NCI-H460 (cell line): ENCODE data around the gene PHACTR4. TPM values are rescaled to one million over a fixed set of nuclear protein-coding genes. Genes with fewer than 3 reads are reported as not detected.
"Not testable (repeated sequence)": the region's sequence is repeated elsewhere in the genome, so short reads cannot be mapped to it uniquely, and the experiment has no call there.

Experiments
- DNase-seq: peaks from one replicate; pipeline ENCODE4 v3.0.0-alpha.2; 2016; ENCODE audit warnings: low read depth; ENCODE audit errors: extremely low read depth
- total RNA-seq: library from RNA; depleted of rRNA; stranded (reverse); fragments of >200 nt; shearing (Covaris generic); gene quantifications from 2 replicates; pipeline ENCODE4 v1.2.3, GENCODE V29; 2014

Gene PHACTR4
- total RNA-seq, 1 experiment from 2014 or later: 13.0 TPM

GRCh38 chr1:28518745-28519341 lies 149.3 kb downstream of the PHACTR4 start:
- no peak for DNase-seq

GRCh38 chr1:28519946-28520725 lies 150.6 kb downstream of the PHACTR4 start:
- DNase-seq: no peak

DNA sequence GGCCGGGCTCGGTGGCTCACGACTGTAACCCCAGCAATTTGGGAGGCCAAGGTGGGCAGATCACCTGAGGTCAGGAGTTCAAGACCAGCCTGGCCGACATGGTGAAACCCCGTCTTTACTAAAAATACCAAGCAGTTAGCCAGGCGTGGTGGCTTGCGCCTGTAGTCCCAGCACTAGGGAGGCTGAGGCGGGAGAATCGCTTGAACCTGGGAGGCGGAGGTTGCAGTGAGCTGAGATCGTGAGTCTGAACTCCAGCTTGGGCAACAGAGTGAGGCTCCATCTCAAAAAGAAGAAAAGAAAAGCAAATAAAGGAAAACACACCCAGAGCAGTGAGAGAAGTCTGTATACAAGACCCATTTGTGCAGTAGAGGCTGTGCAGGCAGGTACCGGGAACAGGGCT lies 151.3 kb downstream of the PHACTR4 start:
- DNase-seq: not testable (repeated sequence)

DNA sequence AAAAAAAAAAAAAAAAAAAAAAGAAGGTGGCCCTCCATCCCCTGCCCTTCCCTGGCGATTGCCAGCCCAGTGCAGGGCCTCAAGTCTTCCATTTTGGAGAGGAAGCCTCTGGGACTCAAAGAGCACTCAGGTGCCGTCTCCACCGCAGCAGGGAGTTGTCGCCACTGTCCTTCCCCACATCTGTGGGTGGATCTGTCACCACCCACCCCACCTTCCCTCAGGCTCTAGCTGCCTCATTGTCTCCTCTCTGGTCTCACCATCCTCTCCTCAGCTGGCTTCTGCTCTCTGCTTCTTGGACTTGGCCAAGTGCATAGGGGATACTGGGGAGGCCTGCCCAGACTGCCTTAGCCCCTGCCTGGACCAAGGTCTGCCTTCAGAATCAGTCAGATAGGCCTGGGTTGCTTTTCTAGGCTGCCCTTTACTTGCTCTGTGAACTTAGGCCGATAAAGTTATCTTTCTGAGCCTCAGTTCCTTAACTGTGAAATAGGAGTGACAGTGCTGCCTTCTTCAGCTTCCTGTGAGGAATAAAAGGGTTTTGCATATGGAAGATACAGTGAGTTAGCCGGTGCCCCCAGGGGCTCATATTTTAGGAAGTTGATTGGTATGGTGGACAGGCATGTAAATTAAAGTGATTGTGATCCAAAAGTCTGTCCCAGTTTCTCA lies 152.1 kb downstream of the PHACTR4 start:
- no peak for DNase-seq

GRCh38 chr1:28522537-28522936 lies 153.0 kb downstream of the PHACTR4 start:
- DNase-seq: not testable (repeated sequence)

DNA sequence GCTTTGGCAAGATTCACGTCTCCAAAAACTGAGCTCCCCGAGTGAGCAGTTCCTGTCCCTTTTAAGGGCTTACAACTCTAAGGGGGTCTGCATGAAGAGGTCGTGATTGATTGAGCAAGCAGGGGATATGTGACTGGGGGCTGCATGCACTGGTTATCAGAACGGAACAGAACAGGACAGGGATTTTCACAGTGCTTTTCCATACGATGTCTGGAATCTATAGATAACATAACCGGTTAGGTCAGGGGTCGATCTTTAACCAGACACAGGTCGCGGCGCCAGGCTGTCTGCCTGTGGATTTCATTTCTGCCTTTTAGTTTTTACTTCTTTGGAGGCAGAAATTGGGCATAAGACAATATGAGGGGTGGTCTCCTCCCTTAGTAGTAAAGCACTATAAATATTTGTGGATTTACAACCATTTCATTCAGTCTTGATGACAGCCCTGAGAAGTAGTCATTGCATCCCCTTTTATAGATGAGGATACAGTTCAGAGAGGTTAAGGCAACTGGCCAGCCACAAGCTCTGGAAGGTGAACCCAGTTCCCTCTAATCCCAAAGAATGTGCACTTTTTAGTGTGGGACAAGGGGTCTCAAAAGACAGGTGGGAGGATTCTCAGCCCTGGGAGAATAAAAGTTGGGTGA lies 155.6 kb downstream of the PHACTR4 start:
- DNase-seq: not testable (repeated sequence)

- no peak for DNase-seq
Measured at GRCh38 chr1:28526886-28527285, 157.3 kb downstream of the PHACTR4 start.

DNA sequence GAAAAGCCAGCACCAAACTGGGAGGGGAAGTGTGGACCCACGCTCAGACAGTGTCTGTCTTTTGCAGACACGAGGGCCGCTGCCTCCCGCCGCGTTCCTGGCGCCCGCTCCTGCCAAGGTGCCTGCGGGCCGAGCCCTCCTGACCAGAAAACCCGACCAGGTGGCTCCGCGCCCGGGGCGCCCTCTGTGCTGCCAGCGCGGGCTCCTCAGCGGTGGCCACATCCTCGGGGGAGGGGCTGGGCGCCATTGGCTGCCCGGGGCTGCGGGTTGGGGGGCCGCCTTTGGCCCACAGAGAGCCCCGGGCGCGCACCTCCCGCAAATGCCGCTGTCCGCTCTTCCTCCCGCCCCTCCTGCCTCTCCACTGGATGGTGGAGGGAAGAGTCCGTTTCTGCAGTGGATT lies 160.9 kb downstream of the PHACTR4 start:
- DNase-seq: no peak

DNA sequence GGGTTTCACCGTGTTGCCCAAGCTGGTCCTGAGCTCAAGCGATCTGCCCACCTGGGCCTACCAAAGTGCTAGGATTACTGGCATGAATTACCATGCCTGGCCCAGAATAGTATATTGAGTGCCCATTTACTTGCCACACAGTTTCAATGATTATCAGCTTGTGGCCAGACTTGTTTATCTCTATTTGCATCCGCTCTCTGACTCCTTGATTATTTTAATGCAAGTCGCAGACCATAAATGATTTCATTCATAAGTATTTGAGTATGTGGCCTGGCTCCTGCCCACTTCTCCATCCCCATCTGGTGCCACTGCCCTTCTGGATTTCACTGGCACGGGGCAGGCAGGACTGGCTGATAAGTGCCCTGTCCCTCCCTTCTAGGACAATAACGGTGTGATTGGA lies 165.1 kb downstream of the PHACTR4 start:
- DNase-seq: no peak

DNA sequence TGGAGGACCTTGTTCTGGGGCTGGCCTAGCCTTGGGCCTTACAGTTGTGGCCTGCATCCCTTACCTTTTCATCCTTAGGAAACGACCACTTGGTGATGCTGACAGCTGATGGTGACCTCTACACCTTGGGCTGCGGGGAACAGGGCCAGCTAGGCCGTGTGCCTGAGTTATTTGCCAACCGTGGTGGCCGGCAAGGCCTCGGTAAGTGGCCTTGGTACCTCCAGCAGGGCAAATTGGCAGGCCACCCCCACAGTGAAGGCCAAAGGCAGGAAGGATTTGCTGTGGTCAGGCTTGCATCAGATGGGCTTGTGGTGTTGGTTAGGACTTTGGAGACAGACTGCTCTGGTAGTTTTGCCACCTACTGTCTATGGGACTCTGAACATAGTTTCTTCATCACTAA lies 165.6 kb downstream of the PHACTR4 start:
- DNase-seq: no peak

DNA sequence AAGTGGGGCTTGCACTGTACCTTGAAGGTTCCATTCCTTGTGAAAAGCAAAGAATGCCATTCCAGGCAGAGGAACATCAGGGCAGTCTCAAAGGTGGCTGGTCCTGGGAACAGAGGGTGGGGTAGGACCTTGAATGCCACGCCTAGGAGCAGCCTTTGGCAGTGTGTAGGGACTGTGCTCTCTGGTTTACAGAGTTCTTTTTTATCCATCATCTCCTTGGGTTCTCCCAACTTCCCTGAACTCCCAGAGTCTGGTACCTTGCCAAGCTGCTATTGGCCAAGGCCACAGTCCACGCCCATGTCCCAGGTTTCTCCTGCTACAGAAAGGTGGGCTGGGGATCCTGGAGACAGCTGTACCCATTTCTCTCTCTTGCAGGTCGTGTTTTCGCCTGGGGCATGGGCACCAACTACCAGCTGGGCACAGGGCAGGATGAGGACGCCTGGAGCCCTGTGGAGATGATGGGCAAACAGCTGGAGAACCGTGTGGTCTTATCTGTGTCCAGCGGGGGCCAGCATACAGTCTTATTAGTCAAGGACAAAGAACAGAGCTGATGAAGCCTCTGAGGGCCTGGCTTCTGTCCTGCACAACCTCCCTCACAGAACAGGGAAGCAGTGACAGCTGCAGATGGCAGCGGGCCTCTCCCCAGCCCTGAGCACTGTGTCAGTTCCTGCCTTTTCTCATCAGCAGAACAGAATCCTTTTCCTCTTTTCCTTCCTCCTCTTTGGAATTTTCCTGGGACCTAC lies 168.1 kb downstream of the PHACTR4 start:
- DNase-seq: no peak

DNA sequence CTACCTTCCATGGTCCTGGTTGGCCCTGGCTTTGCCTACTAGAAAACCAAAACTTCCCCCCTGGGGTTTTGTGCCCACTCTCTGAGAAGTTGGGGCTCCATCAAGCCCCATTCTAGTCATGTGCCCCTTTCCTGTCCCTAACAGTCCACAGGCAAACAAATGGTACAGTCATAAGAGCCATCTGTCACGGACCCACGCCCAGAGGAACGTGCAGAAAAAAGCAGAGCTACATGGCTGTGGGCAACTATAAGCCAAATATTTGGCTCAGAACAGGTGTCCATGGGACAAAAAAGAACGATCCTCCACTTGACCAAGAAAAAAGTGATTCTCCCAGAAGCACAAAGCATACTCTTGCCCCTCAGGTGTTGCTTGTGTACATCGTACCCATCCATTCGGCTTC lies 168.7 kb downstream of the PHACTR4 start:
- DNase-seq: no peak

DNA sequence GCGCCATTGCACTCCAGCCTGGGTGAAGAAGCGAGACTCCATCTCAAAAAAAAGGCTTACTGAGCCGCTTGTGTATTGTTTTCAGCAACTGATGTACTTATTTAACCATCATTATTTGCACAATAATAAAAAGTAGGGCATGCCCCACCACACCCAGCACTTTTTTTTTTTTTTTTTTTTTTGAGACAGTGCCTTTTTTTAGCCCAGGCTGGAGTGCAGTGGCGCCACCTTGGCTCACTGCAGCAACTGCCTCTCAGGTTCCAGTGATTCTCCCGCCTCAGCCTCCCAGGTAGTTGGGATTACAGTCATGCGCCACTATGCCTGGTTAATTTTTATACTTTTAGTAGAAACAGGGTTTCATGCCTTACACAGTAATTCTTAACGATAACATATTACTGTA lies 171.1 kb downstream of the PHACTR4 start:
- DNase-seq: no peak

GRCh38 chr1:28541414-28542015 lies 172.0 kb downstream of the PHACTR4 start:
- DNase-seq: not testable (repeated sequence)

- no peak for DNase-seq
Measured at GRCh38 chr1:28545246-28545628, 175.7 kb downstream of the PHACTR4 start.

DNA sequence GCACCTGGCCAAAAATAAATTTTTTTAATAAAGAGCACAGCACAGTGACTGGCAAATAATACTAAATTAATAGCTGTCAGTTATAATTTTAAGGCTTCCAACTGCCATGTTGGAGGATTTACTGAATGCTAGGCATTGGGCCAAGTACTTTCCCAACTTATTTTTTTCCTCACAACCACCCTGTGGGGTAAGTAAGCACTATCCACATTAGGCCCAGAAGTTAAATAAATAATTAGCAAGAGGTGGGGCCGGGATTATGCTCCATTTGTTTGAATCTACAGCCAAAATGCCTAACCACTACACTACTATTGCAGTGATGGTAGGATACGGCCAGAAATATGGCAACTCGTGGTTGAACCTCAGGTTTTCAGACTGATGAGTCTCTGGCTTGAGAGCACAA lies 178.8 kb downstream of the PHACTR4 start:
- no peak for DNase-seq
